Stimulated activated CD8-positive, alpha-beta memory T cell treated with anti-CD3 and anti-CD28 coated beads, Interleukin-2, amount 100 ng/mL, for 48 hours (primary cell): ENCODE measurements around the gene ZSCAN2.

Source experiments
- DNase-seq, 2 donors: peaks; one replicate each; pipeline ENCODE4 v3.0.0-alpha.2; 2020; ENCODE audit warnings: low read depth in 2 of 2

ZSCAN2 gene

GRCh38 chr15:84598993-84599392 lies 1.8 kb upstream of the ZSCAN2 start:
- DNase-seq = no peak

GRCh38 chr15:84599906-84600305 lies 903 bp upstream of the ZSCAN2 start:
- DNase-seq = no peak

GRCh38 chr15:84600331-84600686 lies 500 bp upstream of the ZSCAN2 start:
- DNase-seq = peak; percentile 32 to 43

- DNase-seq = no peak
Observed at GRCh38 chr15:84601555-84601838, 688 bp downstream of the ZSCAN2 start.

GRCh38 chr15:84603630-84604379 lies 3.0 kb downstream of the ZSCAN2 start:
- DNase-seq = no peak

GRCh38 chr15:84604826-84605553 lies 4.2 kb downstream of the ZSCAN2 start:
- DNase-seq = peak; percentile 57 to 71

- no peak for DNase-seq
Observed at GRCh38 chr15:84605554-84605882, 4.7 kb downstream of the ZSCAN2 start.

- no peak for DNase-seq
Observed at GRCh38 chr15:84606653-84607120, 5.9 kb downstream of the ZSCAN2 start.

GRCh38 chr15:84608707-84609284 lies 8.0 kb downstream of the ZSCAN2 start:
- no peak for DNase-seq

- no peak for DNase-seq
Observed at GRCh38 chr15:84609818-84610525, 9.2 kb downstream of the ZSCAN2 start.

- DNase-seq = no peak
Observed at GRCh38 chr15:84611631-84612030, 10.8 kb downstream of the ZSCAN2 start.

GRCh38 chr15:84616235-84616634 lies 15.4 kb downstream of the ZSCAN2 start:
- no peak for DNase-seq

- DNase-seq = no peak
Observed at GRCh38 chr15:84620626-84621025, 19.8 kb downstream of the ZSCAN2 start.

GRCh38 chr15:84621358-84621979 lies 20.7 kb downstream of the ZSCAN2 start:
- DNase-seq = no peak

GRCh38 chr15:84624359-84624758 lies 23.6 kb downstream of the ZSCAN2 start:
- DNase-seq = no peak

- DNase-seq = no peak
Observed at GRCh38 chr15:84625123-84625522, 24.3 kb downstream of the ZSCAN2 start.

- no peak for DNase-seq
Observed at GRCh38 chr15:84629033-84629432, 28.2 kb downstream of the ZSCAN2 start.

GRCh38 chr15:84631706-84632272 lies 31.0 kb downstream of the ZSCAN2 start:
- no peak for DNase-seq

- DNase-seq = peak; percentile 53 to 56
Observed at GRCh38 chr15:84633311-84634227, 32.8 kb downstream of the ZSCAN2 start.

- no peak for DNase-seq
Observed at GRCh38 chr15:84634228-84634837, 33.5 kb downstream of the ZSCAN2 start.
